H9 (cell line): ENCODE results near the gene CRLF3. TPM values are rescaled to one million over a fixed set of nuclear protein-coding genes. Genes with fewer than 3 reads are reported as not detected.
"Not testable (repeated sequence)": the region's sequence is repeated elsewhere in the genome, so short reads cannot be mapped to it uniquely, and the experiment has no call there.

Source experiments
- DNase-seq: peaks from one replicate; pipeline ENCODE4 v3.0.0-alpha.2; 2017
- H2AFZ ChIP-seq: one replicate; pipeline ENCODE4 v1.6.1; 2013; ENCODE audit warnings: mild to moderate bottlenecking, low read length, control low read depth, moderate library complexity
- H2AK5ac ChIP-seq: 2 replicates; pipeline ENCODE4 v1.6.1; 2013; ENCODE audit warnings: low read length, control low read depth, mixed read lengths; ENCODE audit not compliant: insufficient read length
- H2BK120ac ChIP-seq: one replicate; pipeline ENCODE4 v1.6.1; 2013; ENCODE audit warnings: low read depth, mild to moderate bottlenecking, low read length, control low read depth, inconsistent platforms; ENCODE audit not compliant: poor library complexity, severe bottlenecking
- H2BK12ac ChIP-seq: 2 replicates; pipeline ENCODE4 v1.6.1; 2013; ENCODE audit warnings: low read length, control low read depth, mixed read lengths, low read depth; ENCODE audit not compliant: insufficient read length
- H2BK15ac ChIP-seq: 2 replicates; pipeline ENCODE4 v1.6.1; 2013; ENCODE audit warnings: low read depth, low read length, control low read depth
- H2BK20ac ChIP-seq: one replicate; pipeline ENCODE4 v1.6.1; 2013; ENCODE audit warnings: low read depth, mild to moderate bottlenecking, low read length, control low read depth, inconsistent platforms; ENCODE audit not compliant: poor library complexity, severe bottlenecking
- H2BK5ac ChIP-seq: 2 replicates; pipeline ENCODE4 v1.6.1; 2013; ENCODE audit warnings: low read length, control low read depth, mixed read lengths; ENCODE audit not compliant: insufficient read length
- H3K14ac ChIP-seq: 2 replicates; pipeline ENCODE4 v1.6.1; 2013; ENCODE audit warnings: low read length, control low read depth; ENCODE audit not compliant: insufficient read depth
- H3K18ac ChIP-seq: 2 replicates; pipeline ENCODE4 v1.6.1; 2013; ENCODE audit warnings: low read depth, mild to moderate bottlenecking, mixed read lengths, low read length, control low read depth; ENCODE audit not compliant: insufficient read length
- H3K23ac ChIP-seq: 2 replicates; pipeline ENCODE4 v1.6.1; 2013; ENCODE audit warnings: low read length, control low read depth, mixed read lengths, low read depth; ENCODE audit not compliant: insufficient read length
- H3K23me2 ChIP-seq: 2 replicates; pipeline ENCODE4 v1.6.1; 2013; ENCODE audit warnings: low read depth, mild to moderate bottlenecking, mixed read lengths, low read length, control low read depth; ENCODE audit not compliant: insufficient read length, poor library complexity, severe bottlenecking
- H3K27ac ChIP-seq: 2 replicates; pipeline ENCODE4 v1.5.1; 2013; ENCODE audit warnings: low read length, control low read depth, mixed read lengths, low read depth; ENCODE audit not compliant: insufficient read length
- H3K27me3 ChIP-seq: 2 replicates; pipeline ENCODE4 v1.6.1; 2013; ENCODE audit warnings: low read length, control low read depth, inconsistent platforms; ENCODE audit not compliant: insufficient read depth
- H3K4ac ChIP-seq: 2 replicates; pipeline ENCODE4 v1.6.1; 2013; ENCODE audit warnings: low read depth, mild to moderate bottlenecking, control low read depth, inconsistent platforms, low read length, moderate library complexity
- H3K4me1 ChIP-seq: 2 replicates; pipeline ENCODE4 v1.6.1; 2013; ENCODE audit warnings: low read length, control low read depth, inconsistent platforms; ENCODE audit not compliant: insufficient read depth
- H3K4me2 ChIP-seq: 2 replicates; pipeline ENCODE4 v1.6.1; 2013; ENCODE audit warnings: low read length, control low read depth, mixed read lengths; ENCODE audit not compliant: insufficient read length, insufficient read depth
- H3K56ac ChIP-seq: 2 replicates; pipeline ENCODE4 v1.6.1; 2013; ENCODE audit warnings: low read depth, mild to moderate bottlenecking, mixed read lengths, low read length, control low read depth; ENCODE audit not compliant: insufficient read length
- H3K79me1 ChIP-seq: 2 replicates; pipeline ENCODE4 v1.6.1; 2013; ENCODE audit warnings: low read depth, mild to moderate bottlenecking, moderate library complexity, low read length, control low read depth, inconsistent platforms; ENCODE audit not compliant: insufficient read depth, poor library complexity, severe bottlenecking
- H3K79me2 ChIP-seq: 2 replicates; pipeline ENCODE4 v1.6.1; 2013; ENCODE audit warnings: low read length, control low read depth, inconsistent platforms; ENCODE audit not compliant: insufficient read depth
- H3K9ac ChIP-seq: 2 replicates; pipeline ENCODE4 v1.6.1; 2013; ENCODE audit warnings: low read length, control low read depth, mixed read lengths; ENCODE audit not compliant: insufficient read length; ENCODE audit errors: extremely low read depth
- H3K9me3 ChIP-seq: one replicate; pipeline ENCODE4 v1.6.1; 2013; ENCODE audit warnings: low read depth, low read length, inconsistent platforms; ENCODE audit not compliant: control insufficient read depth
- H3T11ph ChIP-seq: one replicate; pipeline ENCODE4 v1.6.1; 2013; ENCODE audit warnings: mild to moderate bottlenecking, low read length, control low read depth, inconsistent platforms
- H4K20me1 ChIP-seq: one replicate; pipeline ENCODE4 v1.6.1; 2013; ENCODE audit not compliant: control insufficient read depth, insufficient read length, insufficient read depth
- H4K5ac ChIP-seq: 2 replicates; pipeline ENCODE4 v1.6.1; 2013; ENCODE audit warnings: low read depth, mild to moderate bottlenecking, mixed read lengths, low read length, control low read depth; ENCODE audit not compliant: insufficient read length
- H4K8ac ChIP-seq: replicated peaks from 2 replicates; pipeline ENCODE4 v1.6.1; 2013; ENCODE audit warnings: low read length, control low read depth, mixed read lengths, low read depth; ENCODE audit not compliant: insufficient read length
- H4K91ac ChIP-seq: 2 replicates; pipeline ENCODE4 v1.6.1; 2013; ENCODE audit warnings: low read depth, mild to moderate bottlenecking, moderate library complexity, mixed read lengths, low read length, control low read depth; ENCODE audit not compliant: insufficient read length
- H3K27ac Mint-ChIP-seq, 3 experiments: 2 replicates in 2 of 3; 3 replicates in 1 of 3; pipeline ENCODE4 v1.8.0; 2020 to 2021; ENCODE audit warnings: mixed read lengths in 3 of 3, mild to moderate bottlenecking in 1 of 3, moderate library complexity in 1 of 3
- H3K27me3 Mint-ChIP-seq: 2 replicates; pipeline ENCODE4 v1.8.0; 2021; ENCODE audit warnings: low read depth, mild to moderate bottlenecking, moderate library complexity, mixed read lengths
- H3K36me3 Mint-ChIP-seq, 3 experiments: 2 replicates in 2 of 3; 3 replicates in 1 of 3; pipeline ENCODE4 v1.8.0; 2020 to 2021; ENCODE audit warnings: low read depth in 3 of 3, mixed read lengths in 3 of 3; ENCODE audit not compliant: insufficient read depth in 1 of 3
- H3K4me1 Mint-ChIP-seq, 2 experiments: 2 replicates each; pipeline ENCODE4 v1.8.0; 2020; ENCODE audit warnings: mixed read lengths in 2 of 2
- H3K4me3 Mint-ChIP-seq, 2 experiments: 2 replicates in 1 of 2; 3 replicates in 1 of 2; pipeline ENCODE4 v1.8.0; 2020 to 2021; ENCODE audit warnings: mild to moderate bottlenecking in 2 of 2, mixed read lengths in 2 of 2, moderate library complexity in 1 of 2
- H3K9me3 Mint-ChIP-seq, 2 experiments: 2 replicates in 1 of 2; 3 replicates in 1 of 2; pipeline ENCODE4 v1.8.0; 2020; ENCODE audit warnings: mild to moderate bottlenecking in 2 of 2, mixed read lengths in 2 of 2, moderate library complexity in 1 of 2
- WGBS: extraction: QIAGEN DNeasy Blood & Tissue Kit; methylation state at CpG from one replicate; pipeline ENCODE4 v1.1.7; 2013; ENCODE audit warnings: missing lambda C conversion rate, low lambda C conversion rate, mixed read lengths; ENCODE audit not compliant: insufficient read length; ENCODE audit errors: extremely low coverage; 5-methylcytosine and 5-hydroxymethylcytosine counted together
- total RNA-seq: library from RNA; stranded (reverse); gene quantifications from 2 replicates; pipeline ENCODE4 v1.2.1, GENCODE V29; 2021
- TF ChIP-seq, protein P1 (sequence below): fragments of 200-600 bp; sonication (generic); conservative IDR thresholded peaks from 3 replicates; pipeline ENCODE4 v1.8.0; 2021; ENCODE audit warnings: antibody characterized with exemption, mild to moderate bottlenecking

Gene CRLF3
- total RNA-seq, 1 experiment from 2014 or later, result 18.1 TPM

DNA sequence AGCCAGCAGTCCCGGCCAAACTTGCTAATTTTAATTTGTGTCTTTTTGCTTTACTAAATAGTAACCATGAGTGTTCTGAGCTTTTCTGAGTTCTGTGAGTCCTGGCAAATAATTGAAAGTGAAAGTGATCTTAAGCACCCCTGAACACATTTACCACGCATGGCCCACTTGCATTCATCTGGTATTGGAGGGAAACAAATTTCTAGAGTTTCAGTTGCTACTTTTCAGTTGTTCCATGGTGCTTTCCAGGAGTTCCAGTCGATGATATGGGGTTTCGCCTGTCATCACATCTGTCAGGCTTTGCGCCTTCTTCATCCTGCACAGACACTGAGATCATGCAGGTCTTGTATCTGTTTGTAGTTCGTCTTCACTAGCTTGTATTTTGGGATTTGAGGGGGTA, 44.1 kb downstream of the CRLF3 start:
- Mint-ChIP-seq H3K27ac (peak overlapping the region in 2 of 3 experiments; percentile 48 to 60; a peak in 2 of 7 replicates), H3K4me3 (no peak overlapping the region), H3K27me3 (peaks cover 2% of the 10 kb centered on the region; the same call in 1 of the 2 replicates), H3K36me3 (peaks cover 13 to 63% (median 35%) of the 10 kb centered on the region in 3 experiments), H3K4me1 (no peaks in the 10 kb centered on the region), H3K9me3 (no peaks in the 10 kb centered on the region)
- Histone ChIP-seq H2BK15ac (no peak overlapping the region), H3K4ac (no peak overlapping the region), H3K9me3 (no peaks in the 10 kb centered on the region), H3K23ac (no peak overlapping the region), H3K27ac (no peak overlapping the region), H3K4me1 (no peaks in the 10 kb centered on the region), H4K5ac (no peak overlapping the region), H2AFZ (no peak overlapping the region), H3K18ac (no peak overlapping the region), H2BK5ac (no peak overlapping the region), H4K8ac (no peak overlapping the region), H2BK12ac (no peak overlapping the region), H2BK20ac (no peak overlapping the region), H2AK5ac (no peak overlapping the region), H3K27me3 (no peaks in the 10 kb centered on the region), H2BK120ac (no peak overlapping the region), H4K20me1 (no peaks in the 10 kb centered on the region), H3K79me2 (no peaks in the 10 kb centered on the region), H3K9ac (no peak overlapping the region), H3K4me2 (no peak overlapping the region), H3K79me1 (peaks cover 3% of the 10 kb centered on the region), H4K91ac (no peak overlapping the region), H3K14ac (no peak overlapping the region), H3T11ph (no peak overlapping the region), H3K23me2 (no peaks in the 10 kb centered on the region), H3K56ac (no peak overlapping the region)
- no CpG with 5 or more reads among the region's 6 CpGs for WGBS
- TF ChIP-seq, protein P1, sequence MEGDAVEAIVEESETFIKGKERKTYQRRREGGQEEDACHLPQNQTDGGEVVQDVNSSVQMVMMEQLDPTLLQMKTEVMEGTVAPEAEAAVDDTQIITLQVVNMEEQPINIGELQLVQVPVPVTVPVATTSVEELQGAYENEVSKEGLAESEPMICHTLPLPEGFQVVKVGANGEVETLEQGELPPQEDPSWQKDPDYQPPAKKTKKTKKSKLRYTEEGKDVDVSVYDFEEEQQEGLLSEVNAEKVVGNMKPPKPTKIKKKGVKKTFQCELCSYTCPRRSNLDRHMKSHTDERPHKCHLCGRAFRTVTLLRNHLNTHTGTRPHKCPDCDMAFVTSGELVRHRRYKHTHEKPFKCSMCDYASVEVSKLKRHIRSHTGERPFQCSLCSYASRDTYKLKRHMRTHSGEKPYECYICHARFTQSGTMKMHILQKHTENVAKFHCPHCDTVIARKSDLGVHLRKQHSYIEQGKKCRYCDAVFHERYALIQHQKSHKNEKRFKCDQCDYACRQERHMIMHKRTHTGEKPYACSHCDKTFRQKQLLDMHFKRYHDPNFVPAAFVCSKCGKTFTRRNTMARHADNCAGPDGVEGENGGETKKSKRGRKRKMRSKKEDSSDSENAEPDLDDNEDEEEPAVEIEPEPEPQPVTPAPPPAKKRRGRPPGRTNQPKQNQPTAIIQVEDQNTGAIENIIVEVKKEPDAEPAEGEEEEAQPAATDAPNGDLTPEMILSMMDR, result no peak
- DNase-seq, result no peak

DNA sequence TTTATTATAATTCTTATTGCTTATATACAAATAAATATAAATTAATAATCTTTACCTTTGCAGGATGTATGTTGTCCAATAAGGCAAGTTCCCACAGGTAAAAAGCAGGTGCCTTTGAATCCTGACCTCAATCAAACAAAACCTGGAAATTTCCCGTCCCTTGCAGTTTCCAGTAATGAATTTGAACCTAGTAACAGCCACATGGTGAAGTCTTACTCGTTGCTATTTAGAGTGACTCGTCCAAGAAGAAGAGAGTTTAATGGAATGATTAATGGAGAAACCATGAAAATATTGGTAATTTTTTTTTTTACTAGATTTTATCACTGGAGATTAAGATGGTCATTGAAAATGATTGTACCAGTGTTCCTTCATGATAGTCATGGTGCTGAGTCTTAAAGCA, 55.7 kb downstream of the CRLF3 start:
- H4K91ac ChIP-seq, H3K4me3 Mint-ChIP-seq, H3K4me2 ChIP-seq, H3K4me1 ChIP-seq, H3K9me3 Mint-ChIP-seq, H2BK15ac ChIP-seq, H4K8ac ChIP-seq, H2BK5ac ChIP-seq, H3K27me3 ChIP-seq, H3K14ac ChIP-seq, H3K79me1 ChIP-seq, H2BK20ac ChIP-seq, H4K20me1 ChIP-seq, H3K4me1 Mint-ChIP-seq, H3K23me2 ChIP-seq, H2AK5ac ChIP-seq, H3K18ac ChIP-seq, H3K27me3 Mint-ChIP-seq, H3K27ac Mint-ChIP-seq, H2AFZ ChIP-seq, H3K79me2 ChIP-seq, H3K9ac ChIP-seq, H2BK12ac ChIP-seq, H2BK120ac ChIP-seq, H4K5ac ChIP-seq, DNase-seq, H3T11ph ChIP-seq, H3K9me3 ChIP-seq, H3K56ac ChIP-seq, H3K27ac ChIP-seq, H3K4ac ChIP-seq, H3K23ac ChIP-seq: not testable (repeated sequence)
- peaks cover 19 to 62% (median 53%) of the 10 kb centered on the region in 3 experiments; a peak in 6 of 7 replicates for H3K36me3 Mint-ChIP-seq
- no CpG with 5 or more reads among the region's 3 CpGs for WGBS
